Effector memory CD4-positive, alpha-beta T cell (primary cell): ENCODE results near the gene MAP4K4.
"Not testable (repeated sequence)": the region's sequence is repeated elsewhere in the genome, so short reads cannot be mapped to it uniquely, and the experiment has no call there.

Source experiments
- DNase-seq, 3 donors: peaks; one replicate each; pipeline ENCODE4 v3.0.0-alpha.2; 2020
- H3K27ac ChIP-seq: 2 replicates; pipeline ENCODE4 v1.7.0; 2013; ENCODE audit warnings: mild to moderate bottlenecking, low read length, moderate library complexity; ENCODE audit not compliant: insufficient read depth, poor library complexity, severe bottlenecking
- H3K27me3 ChIP-seq: replicated peaks from 2 replicates; pipeline ENCODE4 v1.7.0; 2013; ENCODE audit warnings: mild to moderate bottlenecking, low read length; ENCODE audit not compliant: insufficient read depth, control insufficient read depth, poor library complexity, severe bottlenecking
- H3K36me3 ChIP-seq: 2 replicates; pipeline ENCODE4 v1.7.0; 2013; ENCODE audit warnings: mild to moderate bottlenecking, low read length, moderate library complexity; ENCODE audit not compliant: control insufficient read depth, insufficient read depth
- H3K4me1 ChIP-seq: 2 replicates; pipeline ENCODE4 v1.7.0; 2013; ENCODE audit warnings: low read length, mild to moderate bottlenecking; ENCODE audit not compliant: control insufficient read depth, insufficient read depth, poor library complexity, severe bottlenecking
- H3K4me3 ChIP-seq: 2 replicates; pipeline ENCODE4 v1.7.0; 2013; ENCODE audit warnings: low read length, low read depth, mild to moderate bottlenecking; ENCODE audit not compliant: insufficient read depth, poor library complexity, severe bottlenecking
- H3K9me3 ChIP-seq: 2 replicates; pipeline ENCODE4 v1.7.0; 2013; ENCODE audit warnings: mild to moderate bottlenecking, low read length, moderate library complexity; ENCODE audit not compliant: control insufficient read depth

The MAP4K4 gene

DNA sequence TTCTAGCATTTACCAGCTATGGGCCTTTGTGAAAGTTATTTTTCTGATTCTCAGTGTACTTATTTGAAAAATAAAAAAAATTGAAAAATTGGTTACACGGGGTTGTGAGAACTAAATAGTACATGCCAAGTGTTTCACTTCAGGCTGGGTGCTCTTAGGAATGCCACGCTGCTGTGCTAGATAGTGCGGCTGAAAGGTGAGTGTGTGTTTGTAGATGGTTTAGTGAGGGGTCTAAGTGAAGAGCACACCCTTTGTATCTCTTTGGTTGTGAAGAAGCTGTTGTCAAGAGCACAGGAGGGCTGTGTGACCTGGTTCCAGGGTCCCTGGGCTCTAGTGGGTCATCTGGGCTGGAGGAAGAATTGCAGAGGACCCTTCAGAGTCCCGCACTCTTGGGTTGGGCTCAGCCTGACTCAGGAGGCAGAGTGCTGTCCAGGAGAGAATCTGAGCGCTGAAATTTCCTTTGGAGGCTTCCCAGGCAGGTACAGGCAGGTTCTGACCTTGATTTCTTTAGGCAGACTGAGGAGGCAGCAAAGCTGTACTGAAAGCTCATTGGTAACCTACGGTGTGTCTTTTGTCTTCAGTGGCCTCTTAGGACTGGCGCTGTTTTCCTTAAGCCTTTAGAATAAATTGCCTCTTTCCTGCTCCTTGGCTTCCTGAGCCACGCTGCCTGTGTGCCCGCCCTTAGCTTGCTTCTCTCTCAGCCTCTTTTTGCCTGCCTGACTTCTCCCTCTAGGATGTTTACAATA, 44.4 kb downstream of the MAP4K4 start:
- DNase-seq, result no peak
- Histone ChIP-seq H3K36me3 (no peaks in the 10 kb centered on the region), H3K27ac (no peak overlapping the region), H3K9me3 (no peaks in the 10 kb centered on the region), H3K27me3 (no peaks in the 10 kb centered on the region), H3K4me1 (peaks cover 24% of the 10 kb centered on the region), H3K4me3 (no peak overlapping the region)

- Histone ChIP-seq H3K27ac (no peak overlapping the region), H3K4me1 (peaks cover 24% of the 10 kb centered on the region), H3K9me3 (no peaks in the 10 kb centered on the region), H3K36me3 (no peaks in the 10 kb centered on the region), H3K27me3 (no peaks in the 10 kb centered on the region), H3K4me3 (no peak overlapping the region)
- DNase-seq, result no peak
These were observed 45.0 kb downstream of the MAP4K4 start for GRCh38 chr2:101742547-101742946.

DNA sequence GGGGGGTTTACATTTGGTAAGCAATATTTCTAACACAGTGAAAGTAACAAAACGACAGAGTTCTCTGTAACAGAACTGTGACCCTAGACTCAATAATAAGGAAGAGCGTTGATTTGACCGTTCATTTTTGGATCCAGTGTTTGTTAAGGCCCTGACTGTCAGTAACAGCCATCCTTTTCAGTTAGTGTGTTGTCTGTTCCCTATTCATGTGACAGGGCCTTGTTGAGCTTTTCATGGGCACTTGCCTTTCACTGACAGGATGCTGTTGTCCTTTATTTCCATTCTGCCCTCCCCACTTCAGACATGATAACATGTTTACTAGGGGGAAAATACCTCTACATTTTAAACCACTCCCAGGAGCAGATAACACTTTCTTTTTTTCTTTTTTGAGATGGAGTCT, 45.8 kb downstream of the MAP4K4 start:
- no peak overlapping the region for H3K27ac ChIP-seq
- no peak for DNase-seq

DNA sequence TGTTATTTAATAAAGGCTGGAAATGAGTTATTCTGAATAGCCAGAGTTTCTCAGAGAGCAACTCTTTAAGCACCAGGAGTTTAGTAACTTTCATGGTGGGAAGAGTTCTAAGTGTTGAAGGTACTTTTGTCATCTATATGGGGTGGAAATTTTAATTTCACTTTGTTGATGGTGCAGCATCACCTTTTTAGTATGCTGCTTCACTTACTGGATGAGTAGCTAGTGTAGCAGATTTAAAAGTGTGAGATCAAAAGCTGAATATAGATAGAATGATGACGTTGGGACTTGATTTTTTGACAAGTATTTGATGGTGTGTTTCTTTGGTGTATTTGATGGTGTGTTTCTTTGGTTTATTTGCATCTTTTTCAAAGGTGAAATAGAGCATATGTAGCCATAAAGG, 47.3 kb downstream of the MAP4K4 start:
- Histone ChIP-seq H3K4me1 (peaks cover 24% of the 10 kb centered on the region), H3K4me3 (no peak overlapping the region), H3K36me3 (no peaks in the 10 kb centered on the region), H3K27ac (no peak overlapping the region), H3K27me3 (no peaks in the 10 kb centered on the region), H3K9me3 (no peaks in the 10 kb centered on the region)
- no peak for DNase-seq

More for the DNA sequence above, 45.8 kb downstream of the MAP4K4 start:
- Histone ChIP-seq H3K4me1 (peaks cover 24% of the 10 kb centered on the region), H3K27me3 (no peaks in the 10 kb centered on the region), H3K9me3 (no peaks in the 10 kb centered on the region), H3K4me3 (no peak overlapping the region), H3K36me3 (no peaks in the 10 kb centered on the region)

- Histone ChIP-seq H3K27me3 (no peaks in the 10 kb centered on the region), H3K9me3 (no peaks in the 10 kb centered on the region), H3K27ac (no peak overlapping the region), H3K36me3 (no peaks in the 10 kb centered on the region), H3K4me1 (peaks cover 24% of the 10 kb centered on the region), H3K4me3 (no peak overlapping the region)
- no peak for DNase-seq
These were observed 48.5 kb downstream of the MAP4K4 start for GRCh38 chr2:101745711-101746694.

DNA sequence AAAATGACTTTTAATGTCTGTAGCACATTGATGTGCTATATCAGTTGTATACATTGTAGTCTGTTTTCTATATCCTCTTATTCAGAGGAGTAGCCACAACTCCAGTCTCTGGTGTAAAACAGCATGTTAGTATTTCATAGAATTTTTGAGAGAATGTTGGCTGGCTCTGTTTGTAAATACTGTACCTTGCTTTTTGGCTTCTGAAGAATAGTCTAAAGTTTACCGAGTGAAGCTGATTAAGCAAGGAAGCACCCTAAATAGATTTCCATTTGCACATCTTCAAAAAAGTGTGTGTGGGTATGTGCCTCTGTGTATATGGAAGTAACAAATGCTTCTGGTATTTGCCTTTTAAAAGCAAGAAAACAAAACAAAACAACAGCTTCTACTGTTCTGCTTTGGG, 50.5 kb downstream of the MAP4K4 start:
- Histone ChIP-seq H3K4me1 (peaks cover 10% of the 10 kb centered on the region), H3K27ac (no peak overlapping the region), H3K36me3 (no peaks in the 10 kb centered on the region), H3K9me3 (no peaks in the 10 kb centered on the region), H3K4me3 (no peak overlapping the region), H3K27me3 (no peaks in the 10 kb centered on the region)
- no peak for DNase-seq

DNA sequence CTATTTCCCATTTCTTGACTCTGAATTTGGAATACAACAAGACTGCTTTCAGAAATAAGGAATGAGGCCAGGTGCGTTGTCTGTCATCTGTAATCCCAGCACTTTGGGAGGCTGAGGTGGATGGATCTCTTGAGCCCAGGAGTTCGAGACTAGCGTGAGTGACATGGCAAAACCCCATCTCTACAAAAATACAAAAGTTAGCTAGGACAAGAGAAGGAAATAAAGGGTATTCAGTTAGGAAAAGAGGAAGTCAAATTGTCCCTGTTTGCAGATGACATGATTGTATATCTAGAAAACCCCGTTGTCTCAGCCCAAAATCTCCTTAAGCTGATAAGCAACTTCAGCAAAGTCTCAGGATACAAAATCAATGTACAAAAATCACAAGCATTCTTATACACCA, 51.0 kb downstream of the MAP4K4 start:
- H3K27me3 ChIP-seq, DNase-seq, H3K4me3 ChIP-seq, H3K9me3 ChIP-seq, H3K4me1 ChIP-seq, H3K27ac ChIP-seq, H3K36me3 ChIP-seq: not testable (repeated sequence)

DNA sequence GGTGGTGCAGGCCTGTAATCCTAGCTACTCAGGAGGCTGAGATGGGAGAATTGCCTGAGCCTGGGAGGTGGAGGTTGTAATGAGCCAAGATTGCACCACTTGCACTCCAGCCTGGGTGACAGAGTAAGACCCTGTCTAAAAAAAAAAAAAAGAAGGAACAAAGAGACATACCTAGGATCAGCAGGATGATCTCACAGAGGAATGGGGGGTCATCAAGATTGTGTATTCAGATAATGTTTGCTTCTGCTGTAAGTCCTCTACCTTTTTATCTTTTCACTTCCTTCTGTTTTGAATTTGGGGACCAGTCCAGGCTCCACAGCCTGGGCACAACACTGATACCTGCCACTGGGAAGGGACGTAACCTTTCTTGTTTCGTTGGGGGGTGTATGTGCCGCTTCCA, 53.2 kb downstream of the MAP4K4 start:
- Histone ChIP-seq H3K9me3 (no peaks in the 10 kb centered on the region), H3K4me3 (no peak overlapping the region), H3K27me3 (no peaks in the 10 kb centered on the region), H3K4me1 (no peaks in the 10 kb centered on the region), H3K36me3 (no peaks in the 10 kb centered on the region), H3K27ac (no peak overlapping the region)
- no peak for DNase-seq

DNA sequence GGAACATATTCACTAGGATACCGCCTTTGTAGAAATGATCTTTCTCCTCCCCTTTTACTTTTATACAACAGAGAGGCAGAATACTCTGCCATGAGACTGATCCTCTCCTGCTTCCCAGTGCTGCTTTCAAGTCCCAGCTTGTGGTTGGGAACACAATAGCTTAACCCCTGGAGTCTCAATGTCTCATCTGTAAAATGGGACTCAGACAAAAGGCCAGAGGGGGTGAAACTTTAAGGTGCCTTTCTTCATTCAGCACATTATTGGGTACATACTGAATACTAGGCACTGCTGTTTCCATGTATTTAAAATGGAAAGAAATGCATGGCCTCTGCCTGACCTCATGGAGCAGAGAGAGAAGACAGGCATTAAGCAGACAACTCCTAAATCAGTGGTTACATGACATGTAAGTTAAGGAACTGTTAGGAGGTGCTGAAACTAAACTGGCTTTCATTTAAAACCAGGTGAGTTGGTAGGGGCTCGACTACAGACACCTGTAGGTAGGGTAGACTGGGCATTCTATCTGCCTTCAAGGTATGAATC, 53.8 kb downstream of the MAP4K4 start:
- H3K4me1 ChIP-seq, result peaks cover 4% of the 10 kb centered on the region
- H3K36me3 ChIP-seq, result no peaks in the 10 kb centered on the region
- DNase-seq, result no peak
- no peak overlapping the region for H3K27ac ChIP-seq
- no peaks in the 10 kb centered on the region for H3K9me3 ChIP-seq
- H3K27me3 ChIP-seq, result no peaks in the 10 kb centered on the region
- no peak overlapping the region for H3K4me3 ChIP-seq
